Activated CD4-positive, alpha-beta T cell treated with anti-CD3 and anti-CD28 coated beads for 1 hour (primary cell): Measurements from ENCODE around the gene CHIT1.
"Not testable (repeated sequence)": the region's sequence is repeated elsewhere in the genome, so short reads cannot be mapped to it uniquely, and the experiment has no call there.

Experiments used
- DNase-seq: peaks from one replicate; pipeline ENCODE4 v3.0.0-alpha.2; 2020

The CHIT1 gene

GRCh38 chr1:203229471-203230135 lies at the start of gene CHIT1:
CHIT1 (minus strand) TSS chr1:203229673; CDS start chr1:203229636, 37 bp downstream.
- no peak for DNase-seq

GRCh38 chr1:203278885-203279406 lies 49.5 kb upstream of the CHIT1 start:
- DNase-seq, result no peak

GRCh38 chr1:203278082-203278884 lies 48.8 kb upstream of the CHIT1 start:
- no peak for DNase-seq

- DNase-seq, result no peak
Observed at GRCh38 chr1:203276916-203277545, 47.6 kb upstream of the CHIT1 start.

- DNase-seq, result no peak
Observed at GRCh38 chr1:203276408-203276807, 46.9 kb upstream of the CHIT1 start.

GRCh38 chr1:203275656-203276272 lies 46.3 kb upstream of the CHIT1 start:
- no peak for DNase-seq

- no peak for DNase-seq
Observed at GRCh38 chr1:203274603-203275381, 45.3 kb upstream of the CHIT1 start.

- DNase-seq, result no peak
Observed at GRCh38 chr1:203273869-203274602, 44.6 kb upstream of the CHIT1 start.

GRCh38 chr1:203273206-203273868 lies 43.9 kb upstream of the CHIT1 start:
- peak; percentile 89 for DNase-seq

- DNase-seq, result no peak
Observed at GRCh38 chr1:203272633-203273205, 43.2 kb upstream of the CHIT1 start.

- DNase-seq, result no peak
Observed at GRCh38 chr1:203271962-203272632, 42.6 kb upstream of the CHIT1 start.

- DNase-seq, result peak; percentile 49
Observed at GRCh38 chr1:203271018-203271743, 41.7 kb upstream of the CHIT1 start.

GRCh38 chr1:203270448-203270847 lies 41.0 kb upstream of the CHIT1 start:
- no peak for DNase-seq

- no peak for DNase-seq
Observed at GRCh38 chr1:203269654-203270020, 40.2 kb upstream of the CHIT1 start.

GRCh38 chr1:203268901-203269653 lies 39.6 kb upstream of the CHIT1 start:
- DNase-seq, result no peak

- no peak for DNase-seq
Observed at GRCh38 chr1:203267912-203268311, 38.4 kb upstream of the CHIT1 start.

GRCh38 chr1:203267347-203267846 lies 37.9 kb upstream of the CHIT1 start:
- DNase-seq, result peak; percentile 72

- not testable (repeated sequence) for DNase-seq
Observed at GRCh38 chr1:203266140-203266539, 36.7 kb upstream of the CHIT1 start.
